Duodenal mucosa (tissue), 2 donors: Measurements from ENCODE around the gene HACD2.

Experiments
- H3K27ac ChIP-seq: one replicate; pipeline ENCODE4 v1.7.0; 2013; ENCODE audit warnings: low read depth, low read length
- H3K27me3 ChIP-seq, 2 donors: one replicate each; pipeline ENCODE4 v1.7.0; 2013; ENCODE audit warnings: low read length in 2 of 2, control low read depth in 1 of 2; ENCODE audit not compliant: insufficient read depth in 2 of 2, control insufficient read depth in 1 of 2
- H3K36me3 ChIP-seq, 2 donors: one replicate each; pipeline ENCODE4 v1.7.0; 2013; ENCODE audit warnings: low read length in 2 of 2, control low read depth in 1 of 2; ENCODE audit not compliant: insufficient read depth in 2 of 2, control insufficient read depth in 1 of 2
- H3K4me1 ChIP-seq, 2 donors: one replicate each; pipeline ENCODE4 v1.7.0; 2013; ENCODE audit warnings: low read length in 2 of 2, control low read depth in 1 of 2; ENCODE audit not compliant: insufficient read depth in 2 of 2, control insufficient read depth in 1 of 2
- H3K4me3 ChIP-seq, 2 donors: one replicate each; pipeline ENCODE4 v1.7.0; 2013; ENCODE audit warnings: low read length in 2 of 2, low read depth in 1 of 2
- H3K9ac ChIP-seq, 2 donors: one replicate each; pipeline ENCODE4 v1.7.0; 2013; ENCODE audit warnings: low read length in 2 of 2, low read depth in 1 of 2
- H3K9me3 ChIP-seq, 2 donors: one replicate each; pipeline ENCODE4 v1.7.0; 2013; ENCODE audit warnings: low read length in 2 of 2, control low read depth in 1 of 2; ENCODE audit not compliant: control insufficient read depth in 1 of 2

The HACD2 gene

DNA sequence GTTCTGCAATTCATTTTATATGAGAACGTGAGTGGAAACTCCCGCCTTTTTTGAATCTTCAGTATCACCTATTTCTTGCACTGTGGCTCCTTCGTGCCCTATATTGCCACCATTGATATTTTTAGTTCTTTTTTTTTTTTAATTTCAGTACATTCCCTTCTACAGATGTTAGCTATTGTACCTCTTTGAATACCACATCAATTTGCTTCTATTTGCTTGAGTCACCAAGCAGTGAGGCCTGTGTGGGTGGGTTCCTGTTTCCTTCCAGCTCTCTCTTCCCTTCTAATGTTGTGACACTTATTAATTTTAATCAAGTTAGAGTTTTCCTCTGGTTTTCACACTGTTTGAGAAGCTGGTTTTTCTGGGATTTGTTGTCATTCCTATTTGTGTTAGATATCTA is 8.7 kb downstream of the HACD2 start:
- H3K36me3 ChIP-seq = peaks cover 5 to 23% of the 10 kb centered on the region in 2 donors

GRCh38 chr3:123571973-123572365 is 12.9 kb downstream of the HACD2 start:
- Histone ChIP-seq H3K4me1 (no peaks in the 10 kb centered on the region), H3K9ac (no peak overlapping the region), H3K27me3 (no peaks in the 10 kb centered on the region), H3K9me3 (no peaks in the 10 kb centered on the region), H3K36me3 (peaks cover 0 to 5% of the 10 kb centered on the region in 2 donors), H3K27ac (no peak overlapping the region), H3K4me3 (no peak overlapping the region)

More for the DNA sequence above, 8.7 kb downstream of the HACD2 start:
- Histone ChIP-seq H3K27me3 (no peaks in the 10 kb centered on the region), H3K4me3 (no peak overlapping the region), H3K27ac (no peak overlapping the region), H3K9me3 (no peaks in the 10 kb centered on the region), H3K9ac (no peak overlapping the region), H3K4me1 (peaks cover 0 to 5% of the 10 kb centered on the region in 2 donors)

DNA sequence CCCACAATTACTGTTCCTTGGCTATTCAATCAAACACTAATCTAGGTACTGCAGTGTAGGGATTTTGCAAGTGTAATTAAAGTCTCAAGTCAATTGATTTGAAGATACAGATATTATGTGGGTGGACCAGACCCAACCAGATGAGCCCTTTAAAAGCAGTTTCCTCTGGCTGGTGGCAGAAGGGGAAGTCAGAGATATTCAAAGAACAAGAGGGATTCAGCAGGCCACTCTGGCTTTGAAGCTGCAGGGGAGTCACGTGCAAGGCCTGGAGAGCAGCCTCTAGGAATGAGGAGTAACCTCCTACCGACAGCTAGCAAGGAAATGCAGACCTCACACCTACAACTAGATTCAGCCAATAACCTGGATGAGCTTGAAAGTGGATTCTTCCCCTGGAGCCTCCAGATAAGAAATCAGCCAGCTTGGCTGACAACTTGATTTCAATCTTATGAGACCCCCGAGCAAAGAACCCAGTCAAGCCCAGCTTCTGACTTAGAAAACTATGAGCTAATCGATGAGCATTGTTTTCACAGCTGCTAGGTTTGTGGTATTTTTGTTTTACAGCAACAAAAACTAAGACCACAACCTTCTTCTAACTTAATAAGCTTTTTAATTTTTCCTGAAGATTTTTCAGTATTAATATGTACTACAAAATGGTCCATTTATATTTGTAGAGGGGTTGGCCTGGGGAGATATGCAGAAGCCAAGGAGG is 13.4 kb downstream of the HACD2 start:
- H3K9ac ChIP-seq = no peak overlapping the region
- H3K9me3 ChIP-seq = no peaks in the 10 kb centered on the region
- no peaks in the 10 kb centered on the region for H3K4me1 ChIP-seq
- no peak overlapping the region for H3K4me3 ChIP-seq
- peaks cover 0 to 3% of the 10 kb centered on the region in 2 donors for H3K36me3 ChIP-seq
- no peak overlapping the region for H3K27ac ChIP-seq
- no peaks in the 10 kb centered on the region for H3K27me3 ChIP-seq

- Histone ChIP-seq H3K9ac (no peak overlapping the region), H3K27ac (no peak overlapping the region), H3K36me3 (peaks cover 3 to 15% of the 10 kb centered on the region in 2 donors), H3K27me3 (no peaks in the 10 kb centered on the region), H3K4me1 (no peaks in the 10 kb centered on the region), H3K4me3 (no peak overlapping the region), H3K9me3 (no peaks in the 10 kb centered on the region)
Measured at GRCh38 chr3:123568875-123569274, 16.0 kb downstream of the HACD2 start.

- Histone ChIP-seq H3K27ac (no peak overlapping the region), H3K36me3 (peaks cover 3 to 15% of the 10 kb centered on the region in 2 donors), H3K4me1 (no peaks in the 10 kb centered on the region), H3K9me3 (no peaks in the 10 kb centered on the region), H3K9ac (no peak overlapping the region), H3K4me3 (no peak overlapping the region), H3K27me3 (no peaks in the 10 kb centered on the region)
Measured at GRCh38 chr3:123568034-123568433, 16.8 kb downstream of the HACD2 start.

DNA sequence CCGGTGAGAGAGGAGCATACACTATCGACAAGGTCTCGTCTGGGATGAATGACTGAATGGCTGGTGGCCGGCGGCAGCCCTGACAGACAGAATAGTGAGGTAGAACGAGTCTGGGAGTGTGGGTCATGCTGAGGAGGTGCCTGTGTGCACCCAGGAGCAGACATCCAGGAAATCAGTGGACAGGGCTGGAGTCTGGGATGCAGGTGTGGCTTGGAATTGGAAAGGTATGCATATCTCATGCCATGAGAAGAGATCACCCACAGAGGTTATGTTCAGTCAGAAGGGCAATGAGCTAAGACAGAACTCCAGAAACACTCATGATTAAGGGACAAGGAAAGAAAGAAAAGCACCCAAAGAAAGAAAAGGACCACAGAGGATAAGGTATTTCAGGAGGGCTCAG is 20.8 kb downstream of the HACD2 start:
- Histone ChIP-seq H3K27me3 (no peaks in the 10 kb centered on the region), H3K4me3 (no peak overlapping the region), H3K36me3 (peaks cover 3 to 12% of the 10 kb centered on the region in 2 donors), H3K9ac (no peak overlapping the region), H3K27ac (no peak overlapping the region), H3K9me3 (no peaks in the 10 kb centered on the region), H3K4me1 (no peaks in the 10 kb centered on the region)

- Histone ChIP-seq H3K27me3 (no peaks in the 10 kb centered on the region), H3K9me3 (no peaks in the 10 kb centered on the region), H3K4me3 (no peak overlapping the region), H3K36me3 (peaks cover 3 to 12% of the 10 kb centered on the region in 2 donors), H3K27ac (no peak overlapping the region), H3K9ac (no peak overlapping the region), H3K4me1 (no peaks in the 10 kb centered on the region)
Measured at GRCh38 chr3:123562547-123562946, 22.3 kb downstream of the HACD2 start.

GRCh38 chr3:123561188-123561587 is 23.7 kb downstream of the HACD2 start:
- Histone ChIP-seq H3K4me3 (no peak overlapping the region), H3K4me1 (no peaks in the 10 kb centered on the region), H3K9ac (no peak overlapping the region), H3K36me3 (peaks cover 3 to 12% of the 10 kb centered on the region in 2 donors), H3K27me3 (no peaks in the 10 kb centered on the region), H3K27ac (no peak overlapping the region), H3K9me3 (no peaks in the 10 kb centered on the region)

- no peak overlapping the region for H3K9ac ChIP-seq
- H3K27ac ChIP-seq = no peak overlapping the region
- no peaks in the 10 kb centered on the region for H3K27me3 ChIP-seq
- peaks cover 0 to 6% of the 10 kb centered on the region in 2 donors for H3K9me3 ChIP-seq
- H3K4me1 ChIP-seq = no peaks in the 10 kb centered on the region
- peaks cover 0 to 1% of the 10 kb centered on the region in 2 donors for H3K36me3 ChIP-seq
- no peak overlapping the region for H3K4me3 ChIP-seq
Measured at GRCh38 chr3:123559040-123559861, 25.6 kb downstream of the HACD2 start.

GRCh38 chr3:123553536-123553935 is 31.3 kb downstream of the HACD2 start:
- Histone ChIP-seq H3K9ac (no peak overlapping the region), H3K27me3 (no peaks in the 10 kb centered on the region), H3K36me3 (peaks cover 0 to 16% of the 10 kb centered on the region in 2 donors), H3K4me1 (no peaks in the 10 kb centered on the region), H3K27ac (no peak overlapping the region), H3K9me3 (peaks cover 3 to 13% of the 10 kb centered on the region in 2 donors), H3K4me3 (no peak overlapping the region)
